ENCODE data around the gene ARHGAP24.

DNA sequence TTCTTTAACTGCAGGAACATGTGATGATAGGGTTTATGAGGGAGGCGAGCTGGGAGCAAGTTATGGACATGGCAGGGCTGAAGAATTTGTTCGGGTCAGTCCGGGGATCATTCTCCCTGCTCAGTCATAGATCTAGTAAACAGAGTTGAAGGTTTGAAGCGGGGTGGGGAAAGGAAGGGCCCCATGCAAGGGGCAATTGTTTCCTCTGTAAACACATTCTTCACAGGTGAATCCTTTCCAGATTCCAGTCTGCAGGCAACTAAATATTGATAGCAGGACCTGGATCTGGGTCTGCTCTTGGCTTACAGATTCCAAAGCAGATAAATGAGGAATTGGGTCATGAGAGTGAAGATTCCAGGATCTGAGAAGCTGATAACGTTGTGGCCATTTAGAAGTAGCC is 44.3 kb upstream of the ARHGAP24 start:
- TF ChIP-seq, protein P1, sequence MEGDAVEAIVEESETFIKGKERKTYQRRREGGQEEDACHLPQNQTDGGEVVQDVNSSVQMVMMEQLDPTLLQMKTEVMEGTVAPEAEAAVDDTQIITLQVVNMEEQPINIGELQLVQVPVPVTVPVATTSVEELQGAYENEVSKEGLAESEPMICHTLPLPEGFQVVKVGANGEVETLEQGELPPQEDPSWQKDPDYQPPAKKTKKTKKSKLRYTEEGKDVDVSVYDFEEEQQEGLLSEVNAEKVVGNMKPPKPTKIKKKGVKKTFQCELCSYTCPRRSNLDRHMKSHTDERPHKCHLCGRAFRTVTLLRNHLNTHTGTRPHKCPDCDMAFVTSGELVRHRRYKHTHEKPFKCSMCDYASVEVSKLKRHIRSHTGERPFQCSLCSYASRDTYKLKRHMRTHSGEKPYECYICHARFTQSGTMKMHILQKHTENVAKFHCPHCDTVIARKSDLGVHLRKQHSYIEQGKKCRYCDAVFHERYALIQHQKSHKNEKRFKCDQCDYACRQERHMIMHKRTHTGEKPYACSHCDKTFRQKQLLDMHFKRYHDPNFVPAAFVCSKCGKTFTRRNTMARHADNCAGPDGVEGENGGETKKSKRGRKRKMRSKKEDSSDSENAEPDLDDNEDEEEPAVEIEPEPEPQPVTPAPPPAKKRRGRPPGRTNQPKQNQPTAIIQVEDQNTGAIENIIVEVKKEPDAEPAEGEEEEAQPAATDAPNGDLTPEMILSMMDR (IDR thresholded peaks at IDR 0.05), result no peak
- TF ChIP-seq POLR2A (IDR thresholded peaks at IDR 0.05) (no peak), POLR2AphosphoS5 (IDR thresholded peaks at IDR 0.05) (no peak)
